Stimulated activated memory B cell treated with anti-CD40 and anti-IgM and Interleukin-4, amounts not matched to agents 10 μg/mL and 1 μg/mL and 100 μg/mL, for 72 hours (primary cell): Measurements from ENCODE around the gene ATP2B1.
"Not testable (repeated sequence)": the region's sequence is repeated elsewhere in the genome, so short reads cannot be mapped to it uniquely, and the experiment has no call there.

Source experiments
- ATAC-seq: fragments of 150-1000 bp; cut with Tn5 transposase; 2 replicates; pipeline ENCODE4 v1.10.0; 2021
- H3K27ac Mint-ChIP-seq: one replicate; pipeline ENCODE4 v1.8.0; 2022; ENCODE audit warnings: mild to moderate bottlenecking, mixed read lengths
- H3K27me3 Mint-ChIP-seq: one replicate; pipeline ENCODE4 v1.8.0; 2022; ENCODE audit warnings: mixed read lengths
- H3K36me3 Mint-ChIP-seq: one replicate; pipeline ENCODE4 v1.8.0; 2022; ENCODE audit warnings: mixed read lengths
- H3K4me1 Mint-ChIP-seq: one replicate; pipeline ENCODE4 v1.8.0; 2022; ENCODE audit warnings: mixed read lengths
- H3K4me3 Mint-ChIP-seq: one replicate; pipeline ENCODE4 v1.8.0; 2022; ENCODE audit warnings: mild to moderate bottlenecking, moderate library complexity, mixed read lengths
- H3K9me3 Mint-ChIP-seq: one replicate; pipeline ENCODE4 v1.8.0; 2022; ENCODE audit warnings: mixed read lengths

ATP2B1 gene

DNA sequence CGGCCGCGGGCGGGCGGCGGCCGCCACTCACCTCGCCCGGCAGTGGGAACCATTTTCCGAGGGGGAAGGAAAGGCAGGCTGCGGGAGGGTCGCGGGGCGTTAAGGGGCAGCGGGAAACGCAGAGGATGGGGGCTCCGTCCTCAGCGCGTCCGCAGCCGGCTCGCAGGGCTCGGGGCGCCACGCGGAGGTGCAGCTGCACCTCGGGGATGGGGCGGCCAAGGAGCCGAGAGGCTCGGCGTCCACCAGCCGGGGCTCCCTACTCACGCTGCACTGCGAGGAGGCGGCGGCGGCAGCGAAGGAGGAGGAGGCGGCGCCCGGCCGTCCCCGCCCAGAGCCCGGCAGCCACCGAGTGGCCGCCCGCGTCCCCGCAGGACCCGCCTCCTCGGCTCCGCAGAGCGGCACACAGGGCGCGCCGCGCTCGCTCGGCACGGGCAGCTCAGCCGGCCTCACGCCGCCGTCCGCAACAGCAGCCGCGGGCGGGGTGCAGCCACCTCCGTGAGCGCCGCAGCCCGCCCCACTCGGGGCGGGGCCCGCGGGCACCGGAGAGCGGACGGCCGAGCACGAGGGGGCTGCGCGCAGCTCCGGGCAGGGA is at the start of gene ATP2B1:
ATP2B1 (minus strand) TSS at position 274 of the 592 bp plus-strand sequence. CDS start 52,952 bp downstream, outside the sequence.
- H3K36me3 Mint-ChIP-seq, result peaks cover 16% of the 10 kb centered on the region
- ATAC-seq, result peak; percentile 81

DNA sequence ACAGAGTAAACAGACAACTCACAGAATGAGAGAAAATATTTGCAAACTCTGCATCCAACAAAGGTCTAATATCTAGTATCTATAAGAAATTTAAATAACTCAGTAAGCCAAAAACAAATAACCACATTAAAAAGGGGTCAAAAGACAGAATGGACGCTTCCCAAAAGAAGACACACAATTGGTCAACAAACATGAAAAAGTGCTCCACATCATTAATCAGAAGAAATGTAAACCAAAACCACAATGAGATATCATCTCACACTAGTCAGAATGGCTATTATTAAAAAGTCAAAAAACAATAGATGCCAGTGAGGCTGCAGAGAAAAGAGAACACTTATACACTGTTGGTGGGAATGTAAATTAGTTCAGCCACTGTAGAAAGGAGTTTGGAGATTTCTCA is 49.3 kb upstream of the ATP2B1 start:
- not testable (repeated sequence) for H3K4me3 Mint-ChIP-seq, H3K27me3 Mint-ChIP-seq, ATAC-seq
- Mint-ChIP-seq H3K9me3 (peaks cover 11% of the 10 kb centered on the region), H3K27ac (peak overlapping the region; percentile 86), H3K4me1 (peaks cover 53% of the 10 kb centered on the region), H3K36me3 (peaks cover 16% of the 10 kb centered on the region)

More for the DNA sequence above, at the start of gene ATP2B1:
- peaks cover 34% of the 10 kb centered on the region for H3K4me1 Mint-ChIP-seq
- H3K4me3 Mint-ChIP-seq, result peak within 1 kb of the TSS; percentile 98
- peaks cover 3% of the 10 kb centered on the region for H3K9me3 Mint-ChIP-seq
- H3K27me3 Mint-ChIP-seq, result no peaks in the 10 kb centered on the region
- H3K27ac Mint-ChIP-seq, result peak within 1 kb of the TSS; percentile 98

DNA sequence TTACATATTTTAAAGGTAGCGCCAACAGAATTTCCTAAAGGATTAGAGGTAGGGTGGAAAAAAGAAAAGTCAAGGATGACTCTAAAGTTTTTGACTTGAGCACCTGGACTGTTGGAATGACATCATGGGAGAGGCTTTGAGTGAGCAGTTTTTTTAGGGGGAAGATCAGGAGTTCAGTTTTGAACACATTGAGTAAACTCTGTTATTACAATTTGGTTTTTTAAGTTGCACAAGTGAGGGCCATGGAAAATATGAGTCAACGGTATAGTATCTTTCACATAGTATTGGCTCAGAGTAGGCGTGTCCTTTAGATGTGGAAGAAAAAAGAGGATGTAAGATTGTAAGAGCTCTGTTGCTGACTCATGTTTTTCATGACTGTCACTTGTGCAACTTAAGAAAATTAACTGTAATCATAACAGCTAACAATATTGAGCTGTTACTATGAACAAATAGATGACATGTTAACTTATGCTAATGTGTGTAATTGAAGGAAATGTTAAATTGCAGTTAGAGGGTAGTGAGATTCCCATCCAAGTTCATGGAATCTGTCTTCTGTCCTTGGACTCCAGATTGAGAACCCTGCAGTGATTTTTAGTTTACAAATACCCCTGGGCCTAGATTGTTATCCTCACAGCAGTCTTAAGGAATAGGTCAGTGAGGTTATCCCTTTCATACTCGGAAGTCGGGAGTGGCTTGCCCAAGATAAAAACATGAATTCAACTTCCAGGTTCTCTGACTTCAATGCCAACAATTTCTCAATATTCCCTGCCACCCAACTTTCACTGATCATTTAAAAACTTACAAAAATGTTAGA is 48.2 kb upstream of the ATP2B1 start:
- peaks cover 16% of the 10 kb centered on the region for H3K36me3 Mint-ChIP-seq
- H3K27me3 Mint-ChIP-seq, result no peaks in the 10 kb centered on the region
- H3K27ac Mint-ChIP-seq, result peak overlapping the region; percentile 86
- peak; percentile 95 for ATAC-seq
- peak overlapping the region; percentile 46 for H3K4me3 Mint-ChIP-seq
- H3K9me3 Mint-ChIP-seq, result peaks cover 11% of the 10 kb centered on the region
- peaks cover 59% of the 10 kb centered on the region for H3K4me1 Mint-ChIP-seq

DNA sequence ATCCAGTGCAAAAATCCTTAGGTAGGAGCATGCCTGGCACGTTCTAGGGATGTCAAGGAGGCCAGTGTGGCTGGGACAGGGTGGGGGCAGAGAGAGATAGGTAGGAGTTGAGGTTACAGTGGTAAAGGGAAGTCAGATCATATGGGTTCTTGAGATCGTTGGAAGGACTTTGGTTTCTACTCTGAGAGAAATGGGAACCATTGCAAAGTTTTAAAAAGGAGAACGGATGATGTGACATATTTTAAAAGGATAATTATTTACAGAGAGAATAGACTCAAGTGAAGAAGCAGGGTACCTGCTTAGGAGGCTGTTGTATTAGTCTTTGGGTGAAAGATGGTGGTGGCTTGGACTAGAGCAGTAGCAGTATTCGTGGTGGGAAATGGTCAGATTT is 47.6 kb upstream of the ATP2B1 start:
- peaks cover 59% of the 10 kb centered on the region for H3K4me1 Mint-ChIP-seq
- H3K27me3 Mint-ChIP-seq, result no peaks in the 10 kb centered on the region
- ATAC-seq, result peak; percentile 28
- H3K9me3 Mint-ChIP-seq, result peaks cover 11% of the 10 kb centered on the region
- peaks cover 16% of the 10 kb centered on the region for H3K36me3 Mint-ChIP-seq
- H3K27ac Mint-ChIP-seq, result peak overlapping the region; percentile 86
- peak overlapping the region; percentile 46 for H3K4me3 Mint-ChIP-seq

DNA sequence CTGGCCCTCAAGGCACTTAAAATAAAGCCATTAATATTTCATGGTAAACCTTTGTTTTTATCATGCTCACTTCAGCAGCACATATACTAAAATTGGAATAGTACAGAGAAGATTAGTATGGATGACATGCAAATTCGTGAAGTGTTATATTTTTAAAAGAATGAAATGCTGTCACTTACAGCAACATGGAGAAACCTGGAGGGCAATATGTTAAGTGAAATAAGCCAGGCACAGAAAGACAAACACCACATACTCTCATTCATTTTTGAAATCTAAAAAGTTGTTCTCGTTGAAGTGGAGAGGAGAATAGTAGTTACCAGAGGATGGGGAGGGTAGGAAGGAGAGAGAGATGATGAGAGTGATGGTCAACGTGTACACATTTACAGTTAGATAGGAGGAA is 45.4 kb upstream of the ATP2B1 start:
- Mint-ChIP-seq H3K27ac (peak overlapping the region; percentile 30), H3K4me3 (no peak overlapping the region), H3K27me3 (no peaks in the 10 kb centered on the region), H3K36me3 (peaks cover 7% of the 10 kb centered on the region), H3K4me1 (peaks cover 46% of the 10 kb centered on the region), H3K9me3 (peaks cover 11% of the 10 kb centered on the region)
- ATAC-seq, result no peak

DNA sequence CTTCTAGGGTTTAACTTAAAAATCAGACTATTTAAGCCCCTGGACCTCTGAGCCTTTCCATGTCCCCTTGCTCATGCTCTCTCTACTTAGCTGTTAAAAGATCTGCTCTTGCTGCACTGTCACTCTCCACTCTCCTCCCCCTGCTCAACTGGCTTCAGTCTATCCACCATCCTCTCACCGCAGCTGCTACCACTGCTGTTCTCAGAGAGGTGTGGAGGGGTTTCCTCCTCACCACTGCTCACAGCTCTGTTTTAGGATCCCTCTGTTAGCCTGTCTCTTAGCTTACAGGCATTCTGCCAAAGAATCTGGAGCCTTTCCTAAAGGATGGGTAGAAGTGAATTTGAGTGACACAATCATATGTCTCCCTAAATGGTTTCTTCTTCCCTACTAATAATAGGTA is 43.7 kb upstream of the ATP2B1 start:
- Mint-ChIP-seq H3K27me3 (no peaks in the 10 kb centered on the region), H3K27ac (peak overlapping the region; percentile 30), H3K4me1 (peaks cover 37% of the 10 kb centered on the region), H3K36me3 (peaks cover 7% of the 10 kb centered on the region), H3K9me3 (peaks cover 11% of the 10 kb centered on the region), H3K4me3 (no peak overlapping the region)
- peak; percentile 77 for ATAC-seq

DNA sequence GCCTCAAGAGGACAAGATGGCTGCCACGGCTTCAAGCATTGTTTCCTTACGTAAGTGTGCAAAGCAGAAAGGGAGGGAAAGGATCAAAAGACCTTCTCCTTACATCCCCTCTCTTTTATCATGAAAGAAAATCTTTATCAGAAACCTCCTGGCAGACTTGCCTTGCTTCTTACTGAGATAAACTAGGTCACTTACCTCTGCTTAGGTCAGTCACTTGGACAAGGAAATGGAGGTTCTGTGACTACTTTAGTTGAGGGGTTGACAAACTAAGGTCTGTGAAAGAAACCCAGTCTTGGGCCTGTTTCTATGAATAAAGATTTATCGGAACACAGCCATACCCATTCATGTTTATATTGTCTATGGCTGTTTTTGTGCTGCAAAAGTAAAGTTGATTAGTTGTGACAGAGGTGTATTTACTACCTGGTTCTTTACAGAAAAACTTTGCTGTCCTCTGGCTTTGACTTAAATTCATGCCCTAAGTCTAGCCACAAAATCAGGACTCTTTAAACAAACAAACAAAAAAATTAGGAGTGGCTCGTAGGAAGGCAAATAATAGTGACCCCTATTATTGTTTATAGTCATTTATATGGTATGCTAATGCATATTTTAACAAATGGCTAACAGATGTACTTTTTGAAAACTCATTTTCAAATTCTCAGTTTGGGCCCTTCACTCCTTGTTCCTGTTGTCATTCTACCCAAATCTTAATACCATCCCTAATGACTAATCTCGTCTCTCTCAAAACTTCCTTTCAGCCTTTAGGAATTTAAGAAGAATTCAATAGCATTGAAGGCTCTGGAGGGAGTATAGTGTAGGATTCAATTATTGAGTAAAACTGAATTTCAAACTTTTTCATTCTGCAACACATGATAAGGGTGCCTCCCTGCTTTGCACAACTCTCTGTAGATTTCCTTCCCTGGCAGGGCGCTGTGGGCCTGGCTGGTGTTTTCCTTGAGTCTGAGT is 42.0 kb upstream of the ATP2B1 start:
- H3K36me3 Mint-ChIP-seq, result no peaks in the 10 kb centered on the region
- peaks cover 24% of the 10 kb centered on the region for H3K4me1 Mint-ChIP-seq
- H3K27ac Mint-ChIP-seq, result peak overlapping the region; percentile 42
- H3K9me3 Mint-ChIP-seq, result peaks cover 3% of the 10 kb centered on the region
- H3K4me3 Mint-ChIP-seq, result no peak overlapping the region
- H3K27me3 Mint-ChIP-seq, result no peaks in the 10 kb centered on the region
- no peak for ATAC-seq

DNA sequence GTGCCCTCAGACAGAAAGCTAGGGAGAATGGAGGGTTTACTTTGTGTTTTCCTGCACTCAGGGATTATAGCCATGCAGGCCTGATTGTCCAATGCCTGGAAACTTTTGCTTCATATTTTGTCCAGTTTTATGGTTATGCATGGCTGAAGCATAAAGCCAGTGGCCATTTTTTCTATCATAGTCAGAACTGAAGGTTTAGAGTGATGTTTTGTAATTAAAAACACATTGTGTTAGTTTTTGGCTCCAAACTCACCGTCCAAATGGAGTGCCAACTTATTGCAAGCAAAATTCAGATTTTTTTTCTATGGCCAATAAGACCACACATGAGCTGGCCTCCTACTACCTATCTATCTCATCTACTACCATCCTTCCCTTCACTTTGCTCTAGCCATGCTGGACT is 40.2 kb upstream of the ATP2B1 start:
- no peak overlapping the region for H3K4me3 Mint-ChIP-seq
- no peaks in the 10 kb centered on the region for H3K27me3 Mint-ChIP-seq
- no peak overlapping the region for H3K27ac Mint-ChIP-seq
- ATAC-seq, result no peak
- H3K4me1 Mint-ChIP-seq, result peaks cover 27% of the 10 kb centered on the region
- peaks cover 4% of the 10 kb centered on the region for H3K9me3 Mint-ChIP-seq
- peaks cover 5% of the 10 kb centered on the region for H3K36me3 Mint-ChIP-seq

DNA sequence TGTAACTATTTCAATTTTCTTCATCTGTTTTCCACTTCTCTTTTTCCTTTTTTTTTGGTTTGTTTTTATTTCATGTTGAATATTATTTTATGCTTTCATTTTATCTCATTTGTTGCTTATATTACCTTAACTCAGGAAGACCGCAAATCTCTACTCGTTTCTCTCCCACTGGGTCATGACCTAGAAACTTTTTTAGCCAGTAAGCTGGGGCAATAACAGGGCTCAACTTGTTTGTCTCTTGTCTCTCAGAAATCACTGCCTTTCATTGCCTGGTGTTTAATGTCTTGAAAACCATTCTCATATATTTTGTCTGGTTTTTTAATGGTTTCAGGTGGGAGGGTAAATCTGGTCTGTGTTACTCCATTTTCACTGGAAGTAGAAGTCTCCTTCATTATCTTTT is 36.6 kb upstream of the ATP2B1 start:
- no peak for ATAC-seq
- peaks cover 31% of the 10 kb centered on the region for H3K4me1 Mint-ChIP-seq
- peaks cover 26% of the 10 kb centered on the region for H3K36me3 Mint-ChIP-seq
- no peaks in the 10 kb centered on the region for H3K27me3 Mint-ChIP-seq
- H3K4me3 Mint-ChIP-seq, result no peak overlapping the region
- peaks cover 13% of the 10 kb centered on the region for H3K9me3 Mint-ChIP-seq
- peak overlapping the region; percentile 10 for H3K27ac Mint-ChIP-seq

DNA sequence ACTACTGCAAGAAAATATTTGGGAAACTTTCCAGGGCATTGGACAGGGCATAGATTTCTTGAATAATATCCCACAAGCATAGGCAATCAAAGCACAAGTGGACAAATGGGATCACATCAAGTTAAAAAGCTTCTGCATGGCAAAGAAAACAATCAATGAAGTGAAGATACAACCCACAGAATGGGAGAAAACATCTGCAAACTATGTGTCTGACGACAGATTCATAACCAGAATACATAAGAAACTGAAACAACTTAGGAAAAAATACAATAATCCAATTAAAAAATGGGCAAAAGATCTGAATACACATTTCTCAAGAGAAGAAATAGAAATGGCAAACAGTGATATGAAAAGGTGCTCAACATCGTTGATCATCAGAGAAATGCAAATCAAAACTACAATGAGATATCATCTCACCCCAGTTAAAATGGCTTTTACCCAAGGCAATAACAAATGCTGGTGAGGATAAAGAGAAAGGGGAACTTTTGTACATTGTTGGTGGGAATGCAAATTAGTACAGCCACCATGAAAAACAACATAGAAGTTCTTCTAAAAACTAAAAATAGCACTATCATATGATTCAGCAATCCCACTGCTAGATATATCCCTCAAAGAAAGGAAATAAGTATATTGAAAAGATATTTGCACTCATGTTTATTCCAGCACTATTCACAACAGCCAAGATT is 33.8 kb upstream of the ATP2B1 start:
- Mint-ChIP-seq H3K27me3 (no peaks in the 10 kb centered on the region), H3K36me3 (peaks cover 45% of the 10 kb centered on the region), H3K9me3 (peaks cover 30% of the 10 kb centered on the region), H3K4me3 (peak overlapping the region; percentile 51), H3K4me1 (peaks cover 31% of the 10 kb centered on the region), H3K27ac (peak overlapping the region; percentile 75)
- ATAC-seq, result peak; percentile 78

DNA sequence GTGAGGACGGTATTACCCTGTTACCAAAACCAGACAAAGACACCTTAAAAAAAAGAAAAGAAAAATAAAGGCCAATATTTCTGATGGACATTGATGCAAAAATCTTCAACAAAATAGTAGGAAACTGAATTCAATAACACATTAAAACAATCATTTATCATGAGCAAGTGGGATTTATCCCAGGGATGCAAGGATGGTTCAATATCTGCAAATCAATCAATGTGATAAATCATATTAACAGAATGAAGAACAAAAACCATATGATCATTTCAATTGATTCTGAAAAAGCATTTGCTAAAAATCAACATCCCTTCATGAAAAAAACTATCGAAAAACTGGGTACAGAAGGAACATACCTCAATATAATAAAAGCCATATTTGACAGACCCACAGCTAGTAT is 32.3 kb upstream of the ATP2B1 start:
- no peaks in the 10 kb centered on the region for H3K27me3 Mint-ChIP-seq
- peaks cover 36% of the 10 kb centered on the region for H3K4me1 Mint-ChIP-seq
- peaks cover 48% of the 10 kb centered on the region for H3K36me3 Mint-ChIP-seq
- H3K9me3 Mint-ChIP-seq, result peaks cover 31% of the 10 kb centered on the region
- no peak for ATAC-seq
- H3K27ac Mint-ChIP-seq, result no peak overlapping the region
- H3K4me3 Mint-ChIP-seq, result no peak overlapping the region

DNA sequence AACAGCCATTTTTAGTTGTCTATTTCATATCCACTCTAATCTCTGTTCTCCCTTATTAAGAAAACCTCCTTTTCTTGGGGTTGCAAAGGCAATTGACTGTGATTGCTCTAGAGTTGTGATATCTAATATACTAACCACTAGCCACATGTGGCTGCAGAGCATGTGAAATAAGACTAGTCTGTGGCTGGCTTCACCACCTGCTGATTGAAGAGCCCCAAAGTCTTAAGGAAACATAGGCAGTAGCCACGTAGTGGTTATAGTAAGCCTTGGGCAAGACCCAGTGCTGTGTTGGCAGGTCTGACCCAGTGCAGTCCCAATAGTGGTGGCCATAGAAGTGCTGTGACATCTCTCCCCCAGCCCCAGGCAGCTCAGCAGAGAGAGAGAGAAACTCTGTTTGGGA is 28.4 kb upstream of the ATP2B1 start:
- no peak for ATAC-seq
- no peak overlapping the region for H3K27ac Mint-ChIP-seq
- H3K4me3 Mint-ChIP-seq, result no peak overlapping the region
- no peaks in the 10 kb centered on the region for H3K27me3 Mint-ChIP-seq
- peaks cover 27% of the 10 kb centered on the region for H3K9me3 Mint-ChIP-seq
- peaks cover 41% of the 10 kb centered on the region for H3K36me3 Mint-ChIP-seq
- H3K4me1 Mint-ChIP-seq, result peaks cover 20% of the 10 kb centered on the region

DNA sequence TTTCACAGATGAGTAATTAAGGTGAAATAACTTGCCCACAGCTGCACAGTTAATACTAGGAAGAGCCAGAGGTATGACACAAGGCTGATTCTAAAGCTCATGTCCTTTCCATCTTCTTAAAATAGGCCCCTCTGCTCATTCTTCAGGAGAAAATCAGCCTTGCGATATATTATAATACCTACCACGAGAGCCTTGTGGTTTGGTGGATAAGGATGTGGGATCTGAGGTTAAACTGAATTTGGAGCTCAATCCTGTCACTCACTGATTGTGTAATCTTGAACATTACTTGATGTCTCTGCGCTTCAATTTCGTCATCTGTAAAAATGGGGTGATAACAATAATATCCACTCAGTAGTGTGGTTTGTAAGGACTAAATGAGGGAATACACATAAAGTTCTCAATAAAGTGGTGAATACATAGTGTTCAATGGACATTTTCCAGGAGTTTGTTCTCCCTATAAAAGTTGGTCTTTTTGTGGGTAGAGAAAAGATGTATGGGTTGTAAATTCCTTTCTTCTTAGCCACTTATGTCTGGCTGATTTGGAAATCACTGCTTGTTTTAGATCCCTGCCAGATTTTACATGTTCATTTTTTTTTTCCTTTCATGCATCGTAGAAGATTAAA is 25.1 kb upstream of the ATP2B1 start:
- H3K27me3 Mint-ChIP-seq, result no peaks in the 10 kb centered on the region
- peaks cover 15% of the 10 kb centered on the region for H3K36me3 Mint-ChIP-seq
- no peak overlapping the region for H3K27ac Mint-ChIP-seq
- no peak overlapping the region for H3K4me3 Mint-ChIP-seq
- no peak for ATAC-seq
- H3K9me3 Mint-ChIP-seq, result peaks cover 18% of the 10 kb centered on the region
- H3K4me1 Mint-ChIP-seq, result peaks cover 26% of the 10 kb centered on the region

DNA sequence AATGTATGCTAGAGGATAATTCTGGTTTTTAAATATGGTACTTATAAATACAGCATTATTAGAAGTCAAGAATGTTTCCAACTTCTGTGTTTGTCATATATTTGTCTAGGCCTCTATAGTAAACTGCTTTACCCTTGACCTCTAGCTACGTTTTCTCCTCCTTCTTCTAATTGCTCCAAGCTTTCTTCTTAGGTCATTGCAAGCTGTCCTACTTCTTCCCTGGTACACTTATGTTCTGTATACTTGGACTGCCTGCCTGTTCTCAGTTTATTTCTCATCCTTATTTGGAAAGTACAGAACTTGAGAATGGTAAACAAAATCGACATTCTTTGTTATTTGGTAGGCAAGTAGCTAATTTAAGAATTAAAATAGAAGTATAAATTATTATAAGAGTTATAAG is 23.9 kb upstream of the ATP2B1 start:
- Mint-ChIP-seq H3K4me3 (no peak overlapping the region), H3K27ac (peak overlapping the region; percentile 18), H3K27me3 (no peaks in the 10 kb centered on the region), H3K36me3 (peaks cover 9% of the 10 kb centered on the region), H3K9me3 (peaks cover 19% of the 10 kb centered on the region), H3K4me1 (peaks cover 26% of the 10 kb centered on the region)
- no peak for ATAC-seq
